GM18505 (cell line): ENCODE data around the gene C8B.

ENCODE experiments used
- ATAC-seq: cut with Tn5 transposase; IDR thresholded peaks from one replicate; pipeline ENCODE4 v1.9.1; 2021; ENCODE audit not compliant: unreplicated experiment
- POLR2A ChIP-seq: IDR thresholded peaks from 4 replicates; pipeline ENCODE4 v1.6.1; 2011; ENCODE audit warnings: borderline replicate concordance; ENCODE audit not compliant: insufficient read depth, insufficient read length; ENCODE audit errors: extremely low read depth

Gene C8B

GRCh38 chr1:56880774-56881173 lies 85.0 kb downstream of the C8B start:
- no peak for TF ChIP-seq POLR2A
- no peak for ATAC-seq
